HL-60 (cell line): ENCODE measurements around the gene RPL34.

Source experiments
- DNase-seq, 2 experiments: peaks; one replicate each; pipeline ENCODE4 v3.0.0-alpha.2; 2010 to 2020; ENCODE audit warnings: low read depth in 1 of 2, low spot score in 1 of 2
- H3K27ac ChIP-seq: fragments of 250-450 bp; sonication (Bioruptor Pico); replicated peaks from 2 replicates; pipeline ENCODE4 v1.5.1; 2020; ENCODE audit warnings: mild to moderate bottlenecking, moderate library complexity
- H3K27me3 ChIP-seq: fragments of 250-450 bp; sonication (Bioruptor Pico); 2 replicates; pipeline ENCODE4 v1.5.1; 2021; ENCODE audit warnings: mild to moderate bottlenecking, moderate library complexity; ENCODE audit not compliant: insufficient read depth, poor library complexity, severe bottlenecking
- H3K4me3 ChIP-seq: replicated peaks from 2 replicates; pipeline ENCODE4 v1.5.1; 2011; ENCODE audit warnings: mild to moderate bottlenecking, control low read depth, low read length; ENCODE audit not compliant: insufficient read depth
- CTCF ChIP-seq: IDR thresholded peaks from one replicate; pipeline ENCODE4 v1.5.1; 2011; ENCODE audit warnings: low read length, control low read depth, inconsistent platforms; ENCODE audit not compliant: insufficient read depth
- GABPA ChIP-seq: IDR thresholded peaks from 2 replicates; pipeline ENCODE4 v1.6.1; 2012; ENCODE audit warnings: low read depth
- POLR2AphosphoS5 ChIP-seq: IDR thresholded peaks from 2 replicates; pipeline ENCODE4 v1.6.1; 2012; ENCODE audit warnings: low read depth
- REST ChIP-seq: IDR thresholded peaks from 2 replicates; pipeline ENCODE4 v1.6.1; 2012; ENCODE audit warnings: low read depth; ENCODE audit not compliant: insufficient replicate concordance
- SPI1 ChIP-seq: IDR thresholded peaks from 2 replicates; pipeline ENCODE4 v1.6.1; 2012; ENCODE audit warnings: low read depth, mild to moderate bottlenecking, borderline replicate concordance

The RPL34 gene

DNA sequence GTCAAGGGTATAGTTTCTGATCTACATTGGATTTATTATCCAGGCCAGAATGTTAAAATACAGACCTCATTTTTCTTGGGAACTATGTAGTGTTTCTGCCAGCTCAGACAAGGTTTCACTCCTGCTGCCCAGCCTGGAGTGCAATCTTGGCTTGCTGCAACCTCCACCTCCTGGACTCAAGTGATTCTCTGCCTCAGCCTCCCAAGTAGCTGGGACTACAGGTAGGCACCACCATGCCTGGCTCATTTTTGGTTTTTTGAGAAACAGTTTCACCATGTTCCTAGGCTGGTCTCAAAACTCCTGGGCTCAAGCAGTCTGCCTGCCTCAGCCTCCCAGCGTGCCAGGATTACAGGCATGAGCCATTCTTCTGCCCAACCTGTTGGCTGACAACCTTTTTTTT is 5.7 kb downstream of the RPL34 start:
- H3K4me3 ChIP-seq: no peak overlapping the region
- H3K27me3 ChIP-seq: no peaks in the 10 kb centered on the region
- TF ChIP-seq GABPA: no peak
- no peak; the same call in 1 of the 2 replicates for TF ChIP-seq POLR2AphosphoS5
- TF ChIP-seq SPI1: no peak
- TF ChIP-seq REST: no peak
- TF ChIP-seq CTCF: no peak
- no peak overlapping the region for H3K27ac ChIP-seq
- DNase-seq: no peak

- TF ChIP-seq SPI1 (no peak), POLR2AphosphoS5 (no peak), GABPA (no peak), REST (no peak), CTCF (no peak)
- H3K27me3 ChIP-seq: no peaks in the 10 kb centered on the region
Measured at GRCh38 chr4:108628411-108628810, 8.0 kb downstream of the RPL34 start.

GRCh38 chr4:108635070-108635655 is 14.8 kb downstream of the RPL34 start:
- Histone ChIP-seq H3K4me3 (no peak overlapping the region), H3K27ac (no peak overlapping the region), H3K27me3 (no peaks in the 10 kb centered on the region)
- DNase-seq: no peak
- TF ChIP-seq POLR2AphosphoS5: 0 out of 2 replicates have a peak, but pooled peaks have one; percentile 16
- no peak for TF ChIP-seq GABPA
- no peak for TF ChIP-seq SPI1

More at GRCh38 chr4:108628411-108628810, 8.0 kb downstream of the RPL34 start:
- Histone ChIP-seq H3K4me3 (no peak overlapping the region), H3K27ac (no peak overlapping the region)
- DNase-seq: no peak

- TF ChIP-seq CTCF (no peak), SPI1 (no peak), POLR2AphosphoS5 (no peak), REST (no peak), GABPA (no peak)
- DNase-seq: no peak
- Histone ChIP-seq H3K27ac (no peak overlapping the region), H3K4me3 (no peak overlapping the region), H3K27me3 (no peaks in the 10 kb centered on the region)
Measured at GRCh38 chr4:108636246-108636645, 15.9 kb downstream of the RPL34 start.
